B cell (primary cell): Measurements from ENCODE around the gene HCN4.

Experiments
- EZH2 ChIP-seq: IDR thresholded peaks from 2 replicates; pipeline ENCODE4 v1.6.1; 2012; ENCODE audit warnings: borderline replicate concordance, low read depth, mild to moderate bottlenecking, moderate library complexity, low read length; ENCODE audit not compliant: insufficient read depth, poor library complexity, severe bottlenecking
- TF ChIP-seq, protein P1 (sequence below): fragments of 200-600 bp; IDR thresholded peaks from one replicate; pipeline ENCODE4 v1.8.0; 2022; ENCODE audit warnings: antibody characterized with exemption, mild to moderate bottlenecking

GRCh38 chr15:73394782-73395181, 26.0 kb upstream of the HCN4 start:
- TF ChIP-seq, protein P1, sequence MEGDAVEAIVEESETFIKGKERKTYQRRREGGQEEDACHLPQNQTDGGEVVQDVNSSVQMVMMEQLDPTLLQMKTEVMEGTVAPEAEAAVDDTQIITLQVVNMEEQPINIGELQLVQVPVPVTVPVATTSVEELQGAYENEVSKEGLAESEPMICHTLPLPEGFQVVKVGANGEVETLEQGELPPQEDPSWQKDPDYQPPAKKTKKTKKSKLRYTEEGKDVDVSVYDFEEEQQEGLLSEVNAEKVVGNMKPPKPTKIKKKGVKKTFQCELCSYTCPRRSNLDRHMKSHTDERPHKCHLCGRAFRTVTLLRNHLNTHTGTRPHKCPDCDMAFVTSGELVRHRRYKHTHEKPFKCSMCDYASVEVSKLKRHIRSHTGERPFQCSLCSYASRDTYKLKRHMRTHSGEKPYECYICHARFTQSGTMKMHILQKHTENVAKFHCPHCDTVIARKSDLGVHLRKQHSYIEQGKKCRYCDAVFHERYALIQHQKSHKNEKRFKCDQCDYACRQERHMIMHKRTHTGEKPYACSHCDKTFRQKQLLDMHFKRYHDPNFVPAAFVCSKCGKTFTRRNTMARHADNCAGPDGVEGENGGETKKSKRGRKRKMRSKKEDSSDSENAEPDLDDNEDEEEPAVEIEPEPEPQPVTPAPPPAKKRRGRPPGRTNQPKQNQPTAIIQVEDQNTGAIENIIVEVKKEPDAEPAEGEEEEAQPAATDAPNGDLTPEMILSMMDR: no peak
- TF ChIP-seq EZH2: no peak
